Activated T-helper 9 cell treated with anti-CD3 and anti-CD28 coated beads, Interleukin-2, amount 50 U/mL, for 16 hours (primary cell): Measurements from ENCODE around the gene KLHDC10.
"Not testable (repeated sequence)": the region's sequence is repeated elsewhere in the genome, so short reads cannot be mapped to it uniquely, and the experiment has no call there.

Experiments used
- DNase-seq: peaks from one replicate; pipeline ENCODE4 v3.0.0-alpha.2; 2020; ENCODE audit warnings: low read depth

Gene KLHDC10

GRCh38 chr7:130141884-130142653 is 71.7 kb downstream of the KLHDC10 start:
- DNase-seq = no peak

DNA sequence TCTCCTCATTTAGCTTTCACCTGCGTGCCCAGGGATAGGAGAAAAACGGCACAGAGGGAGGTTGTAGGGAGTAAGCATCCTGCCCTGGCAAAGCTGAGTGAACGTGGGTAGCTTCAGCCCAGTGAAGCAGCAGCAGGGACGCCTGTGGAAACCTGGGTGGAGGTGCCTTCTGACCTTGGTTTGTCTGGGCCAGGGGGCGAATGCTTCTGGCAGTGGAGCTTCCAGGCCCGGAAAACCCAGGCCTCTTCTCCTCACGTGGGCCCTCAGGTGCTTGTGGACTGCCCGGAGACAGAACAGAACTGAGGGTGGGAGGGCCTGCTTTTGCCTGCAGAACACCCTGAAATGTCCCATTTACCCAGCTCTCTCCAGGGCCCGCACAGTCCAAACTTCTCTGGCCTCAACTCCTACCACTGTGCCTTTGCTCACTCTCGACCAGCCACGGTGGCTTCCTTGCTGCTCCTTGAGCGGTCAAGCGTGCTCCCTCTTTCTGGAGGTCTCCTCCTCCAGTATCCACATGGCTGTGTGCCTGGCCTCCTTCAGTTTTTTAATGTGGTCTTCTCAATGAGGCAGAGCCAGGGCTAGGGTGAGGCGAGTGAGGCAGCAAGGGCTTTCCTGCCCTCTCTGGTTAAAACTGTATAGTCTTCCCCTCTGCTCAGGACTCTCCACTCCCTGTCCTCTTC is 72.5 kb downstream of the KLHDC10 start:
- DNase-seq = no peak

DNA sequence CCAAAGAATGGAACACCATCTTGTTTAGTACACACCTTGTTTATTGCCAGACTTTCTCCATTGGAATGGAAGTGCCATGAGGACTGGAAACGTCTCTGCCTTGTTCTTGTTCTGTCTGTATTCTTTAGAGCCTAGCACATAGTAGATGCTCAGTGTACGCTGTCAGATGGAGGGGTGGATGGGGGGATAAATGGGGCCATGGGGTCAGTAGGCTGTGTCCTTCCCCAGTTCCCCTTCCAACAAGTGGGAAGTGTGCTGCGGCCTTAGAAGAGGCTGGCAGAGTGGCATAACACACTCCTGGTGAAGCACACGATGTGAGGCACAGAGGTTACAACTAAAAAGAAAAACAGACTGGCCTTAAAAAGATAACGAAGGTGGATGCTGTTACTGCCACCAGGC is 73.0 kb downstream of the KLHDC10 start:
- DNase-seq = no peak

- DNase-seq = no peak
Observed at GRCh38 chr7:130143986-130144311, 73.6 kb downstream of the KLHDC10 start.

DNA sequence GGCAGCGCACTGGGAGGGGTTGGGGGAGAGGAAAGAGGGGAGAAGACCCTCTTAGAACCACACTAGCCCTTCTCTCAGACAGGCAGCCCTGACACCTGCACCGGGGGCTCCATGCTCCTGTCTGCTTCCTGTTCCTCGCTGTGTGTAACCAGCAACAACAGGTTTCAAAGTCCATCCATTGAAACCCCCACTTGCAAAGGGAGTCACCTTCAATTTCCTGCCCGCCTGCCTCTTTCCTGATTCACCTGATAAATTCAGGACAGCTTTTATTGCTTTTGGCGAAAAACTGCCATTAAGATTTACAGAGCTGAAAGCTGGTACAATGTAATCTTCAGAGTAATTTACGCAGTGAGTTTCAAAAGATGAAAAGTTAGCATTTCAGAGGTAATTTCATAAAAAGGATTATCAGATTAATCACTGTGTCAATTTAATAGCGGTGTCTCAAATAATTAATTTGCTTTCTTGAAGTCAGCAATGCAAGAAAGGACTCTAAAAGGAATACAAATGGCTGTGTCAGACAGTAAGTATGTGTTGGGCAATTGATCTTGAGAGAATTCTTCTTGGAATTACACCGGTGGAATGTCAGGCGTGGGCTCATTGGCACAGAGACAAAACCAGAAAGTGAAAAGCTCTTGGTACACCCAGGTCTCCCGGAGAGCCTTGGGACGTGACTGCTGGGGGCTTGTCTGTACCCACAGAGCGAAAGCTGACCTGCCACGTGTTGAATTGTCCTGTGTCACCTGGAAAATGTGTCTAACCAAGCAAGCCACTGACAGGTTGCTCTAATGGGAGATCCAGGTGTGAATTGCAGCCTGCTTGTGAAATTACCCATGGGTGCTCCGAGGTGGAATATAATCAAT is 74.2 kb downstream of the KLHDC10 start:
- DNase-seq = no peak

DNA sequence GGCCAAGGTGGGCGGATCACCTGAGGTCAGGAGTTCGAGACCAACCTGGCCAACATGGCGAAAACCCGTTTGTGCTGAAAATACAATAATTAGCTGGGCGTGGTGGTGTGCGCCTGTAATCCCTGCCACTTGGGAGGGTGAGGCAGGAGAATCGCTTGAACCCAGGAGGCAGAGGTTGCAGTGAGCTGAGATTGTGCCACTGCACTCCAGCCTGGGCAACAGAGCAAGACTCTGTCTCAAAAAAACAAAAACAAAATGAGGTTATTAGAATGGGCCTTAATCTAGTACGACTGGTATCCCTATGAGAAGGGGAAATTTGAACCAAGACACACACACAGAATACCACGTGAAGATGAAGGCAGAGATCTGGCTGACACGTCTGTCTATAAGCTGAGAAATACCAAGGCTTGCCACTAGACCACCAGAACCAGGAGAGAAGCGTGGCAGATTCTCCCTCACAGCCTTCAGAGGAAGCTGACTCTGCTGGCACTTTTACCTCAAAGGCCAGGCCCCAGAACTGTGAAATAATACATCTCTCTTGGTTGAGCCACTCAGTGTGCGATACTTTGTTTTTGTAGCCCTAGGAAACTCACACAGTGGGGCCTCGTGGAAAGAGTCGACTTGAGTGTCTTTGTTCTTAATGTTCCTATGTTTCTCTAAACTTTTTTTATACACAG is 75.2 kb downstream of the KLHDC10 start:
- DNase-seq = no peak

GRCh38 chr7:130146142-130146541 is 75.8 kb downstream of the KLHDC10 start:
- DNase-seq = not testable (repeated sequence)

GRCh38 chr7:130146693-130147405 is 76.5 kb downstream of the KLHDC10 start:
- no peak for DNase-seq

- no peak for DNase-seq
Observed at GRCh38 chr7:130147710-130148325, 77.5 kb downstream of the KLHDC10 start.

- no peak for DNase-seq
Observed at GRCh38 chr7:130148561-130148960, 78.2 kb downstream of the KLHDC10 start.

DNA sequence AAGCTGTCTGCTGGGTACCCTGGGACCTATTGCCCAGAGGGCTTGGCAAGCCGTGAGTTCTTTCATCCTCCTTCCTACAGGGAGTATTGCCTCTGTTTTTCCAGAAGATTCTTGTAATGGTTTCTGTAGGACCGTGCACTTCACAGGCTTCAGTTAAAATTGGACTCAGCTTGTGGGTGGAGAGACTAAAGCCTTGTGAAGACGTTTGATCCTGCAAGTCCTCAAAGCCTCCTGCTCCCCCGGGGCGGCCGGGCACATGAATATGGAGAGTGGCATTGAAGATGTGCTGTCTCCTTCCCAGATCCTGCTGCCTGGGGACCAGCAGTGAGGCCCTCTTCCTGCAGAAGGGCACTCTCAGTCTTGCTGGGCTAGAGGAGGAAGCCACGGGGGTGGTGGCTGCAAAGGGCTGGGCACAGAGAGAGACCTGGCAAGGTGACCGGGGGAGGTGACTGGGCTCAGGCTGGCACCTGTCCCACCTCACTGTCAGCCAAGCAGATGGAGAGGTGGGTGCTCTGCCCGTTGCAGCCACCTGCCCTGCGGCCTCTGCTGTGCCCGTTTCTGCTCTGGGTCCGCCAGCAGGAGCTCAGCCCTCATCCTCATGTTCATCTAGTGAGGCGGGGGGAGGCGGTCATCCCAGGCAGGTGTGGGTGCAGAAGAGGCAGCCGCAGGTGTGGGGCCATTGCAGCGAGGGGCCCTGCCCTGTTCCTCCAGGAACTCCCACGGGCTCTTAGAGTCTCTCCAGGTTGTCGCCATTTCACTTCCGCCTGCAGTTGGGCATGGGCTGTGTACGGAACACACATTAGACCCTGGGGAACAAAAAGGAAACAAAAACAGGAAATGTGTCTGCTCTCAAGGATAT is 79.2 kb downstream of the KLHDC10 start:
- no peak for DNase-seq

DNA sequence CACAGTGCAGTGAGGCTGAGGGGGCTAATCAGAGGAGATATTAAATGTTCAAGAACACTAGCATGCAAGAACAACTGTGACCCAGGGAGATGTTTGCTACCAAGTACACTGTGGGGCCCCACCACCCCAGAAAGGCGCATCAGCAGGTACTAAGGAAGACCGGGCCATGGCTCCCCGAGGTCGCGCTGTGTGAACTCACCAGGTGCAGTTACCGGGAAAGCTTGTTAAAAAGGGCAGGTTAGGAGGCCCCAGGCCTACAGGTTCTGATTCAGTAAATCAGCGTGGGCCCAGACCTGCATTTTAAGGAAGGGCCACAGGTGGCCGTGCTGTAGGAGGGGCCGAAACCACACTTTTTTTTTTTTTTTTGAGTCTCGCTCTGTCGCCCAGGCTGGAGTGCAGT is 80.3 kb downstream of the KLHDC10 start:
- DNase-seq = no peak

- no peak for DNase-seq
Observed at GRCh38 chr7:130151591-130152492, 81.5 kb downstream of the KLHDC10 start.

DNA sequence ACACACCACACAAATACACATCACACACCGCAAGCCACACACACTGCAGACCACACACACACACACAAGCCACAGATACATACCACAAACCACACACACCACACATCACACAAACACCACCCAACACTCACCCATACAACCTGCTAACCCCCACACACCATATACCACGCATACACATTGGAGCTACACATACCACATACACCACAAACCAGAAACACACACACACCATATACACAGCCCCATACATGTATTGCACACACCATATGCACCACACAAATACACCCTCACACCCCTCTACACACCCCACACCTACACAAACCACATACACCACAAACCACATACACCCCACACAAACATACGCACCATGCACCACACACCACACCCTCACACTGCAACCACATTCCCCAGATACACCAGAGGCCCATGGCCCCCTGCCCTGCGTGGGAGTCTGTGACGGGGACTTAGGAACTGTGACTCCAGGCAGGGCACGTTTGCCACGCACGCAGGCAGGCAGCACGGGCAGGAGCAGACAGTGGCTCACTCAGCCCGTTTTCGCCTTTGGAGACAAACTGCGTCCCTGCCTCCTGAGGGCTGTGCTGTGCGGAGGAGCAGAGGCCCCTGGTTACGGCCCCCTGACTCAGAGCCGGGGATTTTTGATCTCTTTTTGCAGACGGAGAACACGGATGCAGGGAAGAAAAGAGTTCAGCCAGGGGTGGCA is 82.3 kb downstream of the KLHDC10 start:
- DNase-seq = no peak

GRCh38 chr7:130153211-130153908 is 83.0 kb downstream of the KLHDC10 start:
- no peak for DNase-seq

- no peak for DNase-seq
Observed at GRCh38 chr7:130154131-130154500, 83.8 kb downstream of the KLHDC10 start.

- DNase-seq = no peak
Observed at GRCh38 chr7:130154501-130155317, 84.4 kb downstream of the KLHDC10 start.
